ENCODE data around the gene DICER1.

The DICER1 gene

GRCh38 chr14:95047754-95048153 is 109.6 kb downstream of the DICER1 start:
- no peak for ATAC-seq
- TF ChIP-seq RARB (CRISPR knock-in tag; IDR thresholded peaks at IDR 0.05) (no peak), ZNF565 (CRISPR knock-in tag; conservative IDR thresholded peaks at IDR 0.05; ENCODE audit: low read depth) (no peak), PATZ1 (CRISPR knock-in tag; IDR thresholded peaks at IDR 0.05; ENCODE audit: borderline replicate concordance) (no peak), POU6F1 (CRISPR knock-in tag; IDR thresholded peaks at IDR 0.05; ENCODE audit: borderline replicate concordance, low read depth) (no peak), ZC3H10 (CRISPR knock-in tag; IDR thresholded peaks at IDR 0.05) (no peak), ISL1 (CRISPR knock-in tag; IDR thresholded peaks at IDR 0.05) (no peak), ESRRG (CRISPR knock-in tag; IDR thresholded peaks at IDR 0.05) (no peak), BACH2 (CRISPR knock-in tag; IDR thresholded peaks at IDR 0.05; ENCODE audit: borderline replicate concordance) (no peak), GLIS3 (CRISPR knock-in tag; IDR thresholded peaks at IDR 0.05) (no peak), ZFP3 (CRISPR knock-in tag; IDR thresholded peaks at IDR 0.05) (no peak), TSHZ2 (CRISPR knock-in tag; IDR thresholded peaks at IDR 0.05) (no peak), ZNF70 (CRISPR knock-in tag; IDR thresholded peaks at IDR 0.05) (no peak), OSR1 (CRISPR knock-in tag; IDR thresholded peaks at IDR 0.05) (no peak), ZNF8 (CRISPR knock-in tag; IDR thresholded peaks at IDR 0.05) (no peak), TCF4 (CRISPR knock-in tag; IDR thresholded peaks at IDR 0.05; ENCODE audit: borderline replicate concordance) (no peak), CSDC2 (CRISPR knock-in tag; IDR thresholded peaks at IDR 0.05) (no peak)

GRCh38 chr14:95046711-95047681 is 110.3 kb downstream of the DICER1 start:
- TF ChIP-seq ISL1 (CRISPR knock-in tag; IDR thresholded peaks at IDR 0.05) (no peak), BACH2 (CRISPR knock-in tag; IDR thresholded peaks at IDR 0.05; ENCODE audit: borderline replicate concordance) (no peak), TSHZ2 (CRISPR knock-in tag; IDR thresholded peaks at IDR 0.05) (no peak), RARB (CRISPR knock-in tag; IDR thresholded peaks at IDR 0.05) (no peak), ZNF565 (CRISPR knock-in tag; conservative IDR thresholded peaks at IDR 0.05; ENCODE audit: low read depth) (no peak), CSDC2 (CRISPR knock-in tag; IDR thresholded peaks at IDR 0.05) (no peak), OSR1 (CRISPR knock-in tag; IDR thresholded peaks at IDR 0.05) (no peak), TCF4 (CRISPR knock-in tag; IDR thresholded peaks at IDR 0.05; ENCODE audit: borderline replicate concordance) (no peak), TOX (CRISPR knock-in tag; IDR thresholded peaks at IDR 0.05; ENCODE audit: borderline replicate concordance) (no peak), ZC3H10 (CRISPR knock-in tag; IDR thresholded peaks at IDR 0.05) (no peak), ZFP30 (CRISPR knock-in tag; IDR thresholded peaks at IDR 0.05) (no peak), ZNF70 (CRISPR knock-in tag; IDR thresholded peaks at IDR 0.05) (no peak), PATZ1 (CRISPR knock-in tag; IDR thresholded peaks at IDR 0.05; ENCODE audit: borderline replicate concordance) (no peak), SNAI2 (CRISPR knock-in tag; IDR thresholded peaks at IDR 0.05) (no peak), ESRRG (CRISPR knock-in tag; IDR thresholded peaks at IDR 0.05) (no peak), PPARA (CRISPR knock-in tag; IDR thresholded peaks at IDR 0.05; ENCODE audit: borderline replicate concordance) (no peak), CREB5 (CRISPR knock-in tag; IDR thresholded peaks at IDR 0.05; ENCODE audit: low read depth) (no peak), ZFP3 (CRISPR knock-in tag; IDR thresholded peaks at IDR 0.05) (no peak), POU6F1 (CRISPR knock-in tag; IDR thresholded peaks at IDR 0.05; ENCODE audit: borderline replicate concordance, low read depth) (no peak)
- no peak; the same call in 2 of the 3 replicates for ATAC-seq

Data from SK-N-SH treated with all-trans-retinoic acid at 6 μM for 48 hours (cell line).